H1 (cell line): ENCODE data around the gene DEPDC1. TPM values are rescaled to one million over a fixed set of nuclear protein-coding genes. Genes with fewer than 3 reads are reported as not detected.
A peak's percentile ranks its signal among the peaks of the same experiment; 100 is the strongest.

ENCODE experiments used
- CTCF ChIA-PET: fragments of 300-600 bp; sonication (Branson Sonifier 250); formaldehyde crosslinking; loops from one replicate; lab custom pipeline; 2021; ENCODE audit not compliant: partially characterized antibody; lab: Charles Lee
- POLR2A ChIA-PET: fragments of 300-600 bp; sonication (Branson Sonifier 250); formaldehyde crosslinking; loops from one replicate; lab custom pipeline; 2021; ENCODE audit warnings: inconsistent platforms; ENCODE audit not compliant: partially characterized antibody; lab: Charles Lee
- DNase-seq, 2 experiments: peaks; one replicate each; pipeline versions ENCODE4 v3.0.0 to v3.0.0-alpha.2; 2010 to 2022; ENCODE audit warnings: low spot score in 2 of 2, low read depth in 1 of 2, mixed read lengths in 1 of 2
- FAIRE-seq: peaks from 2 replicates; lab custom pipeline; 2011; peaks lifted over from hg19 to GRCh38; lab: Jason Lieb, UNC
- H2AFZ ChIP-seq: 2 replicates; pipeline ENCODE4 v1.8.1; 2012; ENCODE audit warnings: low read length, inconsistent platforms
- H2AK5ac ChIP-seq: 2 replicates; pipeline ENCODE4 v1.6.1; 2013; ENCODE audit warnings: low read depth, low read length
- H2BK120ac ChIP-seq: replicated peaks from 2 replicates; pipeline ENCODE3; 2013; ENCODE audit warnings: low read depth, low read length, inconsistent platforms
- H2BK12ac ChIP-seq: 2 replicates; pipeline ENCODE4 v1.6.1; 2013; ENCODE audit warnings: low read depth, low read length
- H2BK15ac ChIP-seq: 2 replicates; pipeline ENCODE4 v1.6.1; 2013; ENCODE audit warnings: low read length
- H2BK20ac ChIP-seq: 2 replicates; pipeline ENCODE4 v1.6.1; 2013; ENCODE audit warnings: low read length
- H2BK5ac ChIP-seq: 2 replicates; pipeline ENCODE4 v1.6.1; 2013; ENCODE audit warnings: low read depth, low read length
- H3K14ac ChIP-seq: 2 replicates; pipeline ENCODE4 v1.6.1; 2013; ENCODE audit warnings: inconsistent platforms; ENCODE audit not compliant: insufficient read length
- H3K18ac ChIP-seq: 2 replicates; pipeline ENCODE4 v1.6.1; 2013; ENCODE audit warnings: low read length; ENCODE audit errors: extremely low read depth
- H3K23ac ChIP-seq: 2 replicates; pipeline ENCODE4 v1.6.1; 2013; ENCODE audit warnings: inconsistent platforms; ENCODE audit not compliant: insufficient read length
- H3K23me2 ChIP-seq: 2 replicates; pipeline ENCODE4 v1.6.1; 2013; ENCODE audit warnings: low read depth, low read length
- H3K27ac ChIP-seq: 2 replicates; pipeline ENCODE4 v1.6.1; 2011; ENCODE audit warnings: low read depth, low read length, inconsistent platforms
- H3K27me3 ChIP-seq, 4 experiments: replicated peaks in 1 of 4; 1 replicate in 1 of 4; 2 replicates in 3 of 4; pipeline versions ENCODE4 v1.6.1 to v1.8.1; 2011 to 2013; ENCODE audit warnings: low read length in 3 of 4, mild to moderate bottlenecking in 3 of 4, inconsistent platforms in 2 of 4, mixed read lengths in 2 of 4, moderate library complexity in 1 of 4; ENCODE audit not compliant: control insufficient read depth in 3 of 4, insufficient read depth in 3 of 4; ENCODE audit errors: extremely low read depth in 1 of 4
- H3K36me3 ChIP-seq, 4 experiments: 2 replicates each; pipeline versions ENCODE4 v1.6.1 to v1.8.1; 2011 to 2013; ENCODE audit warnings: mild to moderate bottlenecking in 4 of 4, low read length in 3 of 4, moderate library complexity in 2 of 4, control low read depth in 1 of 4, inconsistent platforms in 1 of 4; ENCODE audit not compliant: insufficient read depth in 4 of 4, control insufficient read depth in 2 of 4
- H3K4ac ChIP-seq: replicated peaks from 2 replicates; pipeline ENCODE3; 2013; ENCODE audit warnings: low read length, low read depth, mixed read lengths, inconsistent platforms; ENCODE audit not compliant: insufficient read length
- H3K4me1 ChIP-seq, 4 experiments: replicated peaks in 1 of 4; 1 replicate in 1 of 4; 2 replicates in 3 of 4; pipeline versions ENCODE4 v1.6.1 to v1.8.1; 2011 to 2013; ENCODE audit warnings: low read length in 3 of 4, inconsistent platforms in 2 of 4, mixed read lengths in 1 of 4; ENCODE audit not compliant: insufficient read depth in 4 of 4, control insufficient read depth in 3 of 4
- H3K4me2 ChIP-seq, 2 experiments: 2 replicates each; pipeline versions ENCODE4 v1.6.1 to v1.8.1; 2011 to 2013; ENCODE audit warnings: low read depth in 2 of 2, low read length in 2 of 2, control low read depth in 1 of 2, inconsistent platforms in 1 of 2, mild to moderate bottlenecking in 1 of 2; ENCODE audit not compliant: insufficient read depth in 1 of 2
- H3K4me3 ChIP-seq, 4 experiments: fragments of 200-600, 300-600 bp in 1 of 4; sonication (generic), shearing (Covaris generic), sonication (Bioruptor Twin) in 1 of 4; 2 replicates each; pipeline versions ENCODE4 v1.5.1 to v1.8.1; 2011 to 2016; ENCODE audit warnings: low read length in 4 of 4, low read depth in 3 of 4, control low read depth in 2 of 4, inconsistent platforms in 2 of 4, mild to moderate bottlenecking in 2 of 4, mixed read lengths in 1 of 4, moderate library complexity in 1 of 4; ENCODE audit not compliant: insufficient read depth in 2 of 4; ENCODE audit errors: extremely low read depth in 1 of 4
- H3K56ac ChIP-seq: replicated peaks from 2 replicates; pipeline ENCODE3; 2013; ENCODE audit warnings: low read depth, mild to moderate bottlenecking, mixed read lengths, low read length, inconsistent platforms; ENCODE audit not compliant: insufficient read length
- H3K79me1 ChIP-seq: 2 replicates; pipeline ENCODE4 v1.6.1; 2013; ENCODE audit warnings: low read depth, low read length, control low read depth
- H3K79me2 ChIP-seq, 2 experiments: 2 replicates each; pipeline versions ENCODE4 v1.6.1 to v1.8.1; 2012 to 2013; ENCODE audit warnings: low read length in 2 of 2, mild to moderate bottlenecking in 2 of 2, inconsistent platforms in 1 of 2; ENCODE audit not compliant: insufficient read depth in 2 of 2, control insufficient read depth in 1 of 2
- H3K9ac ChIP-seq, 4 experiments: replicated peaks in 1 of 4; 1 replicate in 1 of 4; 2 replicates in 3 of 4; pipeline versions ENCODE4 v1.6.1 to v1.8.1; 2011 to 2013; ENCODE audit warnings: low read depth in 3 of 4, low read length in 3 of 4, control low read depth in 2 of 4, mild to moderate bottlenecking in 2 of 4, moderate library complexity in 2 of 4, inconsistent platforms in 1 of 4; ENCODE audit errors: extremely low read depth in 1 of 4
- H3K9me3 ChIP-seq, 2 experiments: 2 replicates each; pipeline versions ENCODE4 v1.6.1 to v1.8.1; 2012 to 2013; ENCODE audit warnings: mild to moderate bottlenecking in 2 of 2, moderate library complexity in 2 of 2, control low read depth in 1 of 2, inconsistent platforms in 1 of 2, low read depth in 1 of 2, low read length in 1 of 2, mixed read lengths in 1 of 2; ENCODE audit not compliant: insufficient read depth in 2 of 2
- H4K20me1 ChIP-seq, 2 experiments: replicated peaks in 1 of 2; 2 replicates each; pipeline versions ENCODE3 to v1.8.1; 2011 to 2013; ENCODE audit warnings: inconsistent platforms in 2 of 2, low read length in 2 of 2, mild to moderate bottlenecking in 1 of 2; ENCODE audit not compliant: insufficient read depth in 2 of 2, control insufficient read depth in 1 of 2
- H4K5ac ChIP-seq: 2 replicates; pipeline ENCODE4 v1.6.1; 2013; ENCODE audit warnings: low read length, low read depth, mixed read lengths, inconsistent platforms; ENCODE audit not compliant: insufficient read length
- H4K8ac ChIP-seq: 2 replicates; pipeline ENCODE4 v1.8.0; 2013; ENCODE audit warnings: mild to moderate bottlenecking, moderate library complexity, low read length, inconsistent platforms; ENCODE audit not compliant: insufficient read depth; ENCODE audit errors: extremely low read depth
- H4K91ac ChIP-seq: replicated peaks from 2 replicates; pipeline ENCODE3; 2013; ENCODE audit warnings: low read length, mixed read lengths, inconsistent platforms; ENCODE audit not compliant: insufficient read length
- EGR1 ChIP-seq: IDR thresholded peaks from 2 replicates; pipeline ENCODE4 v1.6.1; 2011; ENCODE audit warnings: low read depth, low read length, borderline replicate concordance
- GABPA ChIP-seq: IDR thresholded peaks from 2 replicates; pipeline ENCODE4 v1.6.1; 2011; ENCODE audit warnings: mild to moderate bottlenecking, low read length, moderate library complexity, borderline replicate concordance; ENCODE audit not compliant: insufficient read depth
- NANOG ChIP-seq: IDR thresholded peaks from 2 replicates; pipeline ENCODE4 v1.6.1; 2011; ENCODE audit warnings: low read length, low read depth, mild to moderate bottlenecking, inconsistent platforms; ENCODE audit not compliant: insufficient read depth, poor library complexity, severe bottlenecking
- POU5F1 ChIP-seq: IDR thresholded peaks from 2 replicates; pipeline ENCODE4 v1.6.1; 2011; ENCODE audit warnings: low read depth, mild to moderate bottlenecking, low read length, moderate library complexity
- TBP ChIP-seq: IDR thresholded peaks from 2 replicates; pipeline ENCODE4 v1.6.1; 2011; ENCODE audit warnings: low read depth, low read length, improper control_type of control experiment
- TEAD4 ChIP-seq: IDR thresholded peaks from 2 replicates; pipeline ENCODE4 v1.6.1; 2012; ENCODE audit warnings: low read depth, low read length, inconsistent platforms, mixed read lengths
- WGBS, 2 experiments: shearing (Covaris generic) in 1 of 2; methylation state at CpG; one replicate each; pipeline versions ENCODE4 v1.1.6 to v1.1.7; 2013 to 2015; ENCODE audit warnings: low lambda C conversion rate in 2 of 2, mixed read lengths in 2 of 2, inconsistent platforms in 1 of 2, low coverage in 1 of 2, missing lambda C conversion rate in 1 of 2; ENCODE audit not compliant: insufficient replicate concordance in 2 of 2, insufficient coverage in 1 of 2, insufficient read length in 1 of 2; ENCODE audit errors: extremely low coverage in 1 of 2, missing lambda C conversion rate in 1 of 2; 5-methylcytosine and 5-hydroxymethylcytosine counted together
- polyA plus RNA-seq, 7 experiments: library from polyadenylated mRNA; depleted of rRNA in 3 of 7; stranded (reverse) in 5 of 7; unstranded in 2 of 7; fragments of >200 nt in 5 of 7; fragments of 200-250 nt in 2 of 7; gene quantifications; 1 replicate in 5 of 7; 2 replicates in 1 of 7; 4 replicates in 1 of 7; pipeline versions ENCODE4 v1.2.1 to v1.2.3, GENCODE V29; 2011 to 2013; ENCODE audit warnings: missing spikeins in 2 of 7, mixed read lengths in 2 of 7
- total RNA-seq: library from RNA; stranded (reverse); fragmentation: NEBNext Ultra II Directional; extraction: Animal tissue kit (Norgen Biotek cat#: 25700); gene quantifications from 2 replicates; pipeline ENCODE4 v1.2.1, GENCODE V29; 2021

DEPDC1 gene
- total and polyA plus RNA-seq, 2 of the 8 experiments (the other 6 are each of a cell fraction or from before 2014, with no cell fraction given) = 5.5 to 46.5 TPM

- H3K56ac ChIP-seq = no peak overlapping the region
- no peak overlapping the region for H3K14ac ChIP-seq
- no peak overlapping the region for H3K9ac ChIP-seq
- H2BK5ac ChIP-seq = no peak overlapping the region
- H3K23ac ChIP-seq = no peak overlapping the region
- H3K4ac ChIP-seq = no peak overlapping the region
- 53% methylated on average over 6 of the region's 6 CpGs; no CpG with 5 or more reads in 1 of the 2 experiments for WGBS, 2 experiments
- no peaks in the 10 kb centered on the region for H3K23me2 ChIP-seq
- no peaks in the 10 kb centered on the region for H3K36me3 ChIP-seq
- H3K18ac ChIP-seq = no peak overlapping the region
- no peaks in the 10 kb centered on the region for H3K79me1 ChIP-seq
- CTCF ChIA-PET = no interaction called here
- no peak overlapping the region for H4K91ac ChIP-seq
- 0 out of 4 replicates have a peak, but pooled peaks cover 0 to 3% of the 10 kb centered on the region in 2 experiments for H3K9me3 ChIP-seq
- H4K8ac ChIP-seq = no peak overlapping the region
- H3K4me1 ChIP-seq = peaks cover 0 to 6% (median 2%) of the 10 kb centered on the region in 4 experiments; a peak in 2 of 7 replicates
- H2BK12ac ChIP-seq = no peak overlapping the region
- H2BK15ac ChIP-seq = no peak overlapping the region
- no peak for FAIRE-seq
- TF ChIP-seq GABPA (no peak), TBP (no peak), POU5F1 (no peak), EGR1 (no peak), NANOG (peak; percentile 77), TEAD4 (peak; percentile 70; the same call in 1 of the 2 replicates)
- TF ChIP-seq, all 59 proteins: peak for 2
- Histone ChIP-seq H4K20me1 (no peaks in the 10 kb centered on the region), H2BK20ac (no peak overlapping the region), H3K79me2 (no peaks in the 10 kb centered on the region), H3K27ac (no peak overlapping the region), H2AK5ac (no peak overlapping the region), H4K5ac (no peak overlapping the region), H2AFZ (no peak overlapping the region), H2BK120ac (no peak overlapping the region), H3K4me2 (peak overlapping the region in 1 of 2 experiments; percentile 43; a peak in 1 of 4 replicates), H3K4me3 (no peak overlapping the region), H3K27me3 (no peaks in the 10 kb centered on the region)
- DNase-seq = no peak
- POLR2A ChIA-PET = no interaction called here
Measured at GRCh38 chr1:68464891-68465290, 32.0 kb downstream of the DEPDC1 start.
